ENCODE measurements around the gene SH2B2.
"Not testable (repeated sequence)": the region's sequence is repeated elsewhere in the genome, so short reads cannot be mapped to it uniquely, and the experiment has no call there.

SH2B2 gene

GRCh38 chr7:102303669-102304422, 17.2 kb downstream of the SH2B2 start:
- in situ Hi-C loops (cut with MboI; ENCODE audit: low sequenced_read_pairs) = no loop called here

GRCh38 chr7:102304668-102305067, 18.0 kb downstream of the SH2B2 start:
- in situ Hi-C loops (cut with MboI; ENCODE audit: low sequenced_read_pairs) = no loop called here

GRCh38 chr7:102305414-102306268, 19.0 kb downstream of the SH2B2 start:
- in situ Hi-C loops (cut with MboI; ENCODE audit: low sequenced_read_pairs) = no loop called here

GRCh38 chr7:102306916-102307677, 20.4 kb downstream of the SH2B2 start:
- in situ Hi-C loops (cut with MboI; ENCODE audit: low sequenced_read_pairs) = no loop called here

GRCh38 chr7:102310414-102310815, 23.7 kb downstream of the SH2B2 start:
- in situ Hi-C loops (cut with MboI; ENCODE audit: low sequenced_read_pairs) = no loop called here

GRCh38 chr7:102312317-102312716, 25.6 kb downstream of the SH2B2 start:
- in situ Hi-C loops (cut with MboI; ENCODE audit: low sequenced_read_pairs) = no loop called here

- in situ Hi-C loops (cut with MboI; ENCODE audit: low sequenced_read_pairs) = no loop called here
Observed at GRCh38 chr7:102313997-102314780, 27.5 kb downstream of the SH2B2 start.

GRCh38 chr7:102317231-102318059, 30.8 kb downstream of the SH2B2 start:
- in situ Hi-C loops (cut with MboI; ENCODE audit: low sequenced_read_pairs) = no loop called here

GRCh38 chr7:102318482-102318971, 31.9 kb downstream of the SH2B2 start:
- in situ Hi-C loops (cut with MboI; ENCODE audit: low sequenced_read_pairs) = no loop called here

- in situ Hi-C loops (cut with MboI; ENCODE audit: low sequenced_read_pairs) = no loop called here
Observed at GRCh38 chr7:102319671-102320070, 33.0 kb downstream of the SH2B2 start.

- in situ Hi-C loops (cut with MboI; ENCODE audit: low sequenced_read_pairs) = no loop called here
Observed at GRCh38 chr7:102320181-102320580, 33.5 kb downstream of the SH2B2 start.

GRCh38 chr7:102320601-102321350, 34.1 kb downstream of the SH2B2 start:
- in situ Hi-C loops (cut with MboI; ENCODE audit: low sequenced_read_pairs) = no loop called here

- in situ Hi-C loops (cut with MboI; ENCODE audit: low sequenced_read_pairs) = no loop called here
Observed at GRCh38 chr7:102321351-102322201, 34.9 kb downstream of the SH2B2 start.

GRCh38 chr7:102322202-102322715, 35.6 kb downstream of the SH2B2 start:
- in situ Hi-C loops (cut with MboI; ENCODE audit: low sequenced_read_pairs) = no loop called here

GRCh38 chr7:102323914-102324195, 37.2 kb downstream of the SH2B2 start:
- in situ Hi-C loops (cut with MboI; ENCODE audit: low sequenced_read_pairs) = no loop called here

GRCh38 chr7:102325106-102325505, 38.4 kb downstream of the SH2B2 start:
- in situ Hi-C loops (cut with MboI; ENCODE audit: low sequenced_read_pairs) = not testable (repeated sequence)

GRCh38 chr7:102326157-102326889, 39.7 kb downstream of the SH2B2 start:
- in situ Hi-C loops (cut with MboI; ENCODE audit: low sequenced_read_pairs) = no loop called here
